DMS153 (cell line): ENCODE measurements around the gene SLC1A1.
"Not testable (repeated sequence)": the region's sequence is repeated elsewhere in the genome, so short reads cannot be mapped to it uniquely, and the experiment has no call there.

Source experiments
- DNase-seq: peaks from one replicate; lab custom pipeline; 2025; lab: John Stamatoyannopoulos, UW

Gene SLC1A1

GRCh38 chr9:4579001-4579400 is 88.7 kb downstream of the SLC1A1 start:
- no peak for DNase-seq

DNA sequence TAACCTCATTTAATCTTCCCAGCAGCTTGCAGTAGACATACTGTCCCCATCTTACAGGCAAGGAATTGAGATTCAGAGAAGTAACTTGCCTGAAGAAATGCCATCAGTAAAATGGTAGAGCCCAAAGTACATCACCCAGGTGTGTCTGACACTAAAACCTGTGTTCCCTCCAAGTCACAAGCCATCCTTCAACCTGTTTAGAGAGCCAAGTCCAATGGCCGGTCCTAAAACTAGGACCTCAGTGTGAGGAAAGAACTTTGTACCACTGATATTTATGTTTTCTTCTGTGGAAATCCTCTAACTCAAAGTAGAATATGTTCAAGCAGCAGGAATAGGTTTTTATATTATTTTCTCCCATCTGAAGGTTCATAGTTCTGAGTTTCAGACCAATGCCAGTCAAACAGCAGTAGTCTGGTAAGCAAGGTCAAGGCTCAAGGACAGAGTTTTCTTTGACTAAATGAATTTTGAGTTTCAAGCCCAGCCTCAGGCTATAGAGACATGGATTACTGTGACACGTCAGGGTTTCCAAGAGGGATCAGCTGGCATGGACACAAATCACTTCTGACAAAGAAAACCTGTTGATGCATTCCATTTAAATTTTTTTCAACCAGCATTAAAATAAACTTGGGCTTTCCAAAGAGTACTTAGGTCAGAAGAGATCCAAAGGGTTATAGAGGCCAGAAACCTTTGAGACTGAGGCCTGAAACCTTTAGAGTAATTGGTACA is 90.9 kb downstream of the SLC1A1 start:
- no peak for DNase-seq

DNA sequence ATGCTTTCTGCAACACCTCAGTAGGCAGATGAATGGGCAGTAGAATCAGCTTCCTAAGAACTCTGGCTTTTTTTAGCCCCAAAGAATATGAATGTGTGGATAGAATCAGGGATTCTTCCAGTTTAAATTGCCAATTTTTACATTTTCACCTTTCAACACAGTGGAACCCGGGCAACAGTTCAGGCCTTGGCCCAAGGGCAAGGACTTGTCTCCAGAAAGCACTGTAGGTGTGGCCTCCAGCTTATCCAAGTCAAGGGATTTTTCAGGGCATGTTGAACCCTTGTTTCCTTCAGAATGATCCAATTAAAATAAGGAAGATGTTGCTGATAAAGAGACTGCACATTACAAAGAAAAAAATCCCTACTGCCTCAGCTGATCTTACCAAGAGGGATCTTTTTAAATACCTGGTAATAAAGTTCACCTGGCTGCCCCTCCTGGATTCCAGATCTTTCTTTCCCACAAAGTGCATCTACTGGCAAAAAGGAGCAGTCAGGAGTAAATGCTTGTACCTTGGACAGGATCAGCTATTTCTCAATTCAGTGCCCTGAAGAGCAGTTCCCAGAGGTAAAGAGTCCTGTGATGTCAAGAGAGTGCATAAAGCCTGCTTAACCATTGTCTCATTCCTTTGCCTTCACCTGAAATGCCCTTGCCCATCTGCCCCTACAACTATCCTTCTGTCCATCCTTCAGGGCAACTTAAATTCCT is 91.7 kb downstream of the SLC1A1 start:
- DNase-seq, result no peak

GRCh38 chr9:4583001-4583400 is 92.7 kb downstream of the SLC1A1 start:
- DNase-seq, result no peak

GRCh38 chr9:4584636-4585035 is 94.4 kb downstream of the SLC1A1 start:
- DNase-seq, result no peak

- DNase-seq, result no peak
Measured at GRCh38 chr9:4585135-4585534, 94.9 kb downstream of the SLC1A1 start.

DNA sequence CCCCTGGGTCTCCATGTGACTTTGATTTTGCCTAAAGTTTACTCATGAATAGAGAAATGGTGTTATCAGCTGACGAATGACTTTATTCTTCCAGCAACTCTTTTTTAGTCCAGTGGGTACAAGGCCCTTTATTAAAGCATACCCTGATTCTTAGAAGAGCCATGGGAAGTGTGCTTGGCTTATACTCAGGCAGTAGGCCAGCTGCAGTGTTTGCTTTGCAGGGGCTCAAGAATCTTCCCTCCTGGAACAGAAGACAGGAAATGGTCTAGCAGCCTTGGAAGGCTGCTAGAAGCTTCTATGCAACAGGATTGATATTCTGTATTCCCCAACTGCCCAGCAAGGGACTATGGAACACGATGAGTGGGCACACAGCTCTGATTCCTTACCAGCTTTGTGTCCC is 98.5 kb downstream of the SLC1A1 start:
- no peak for DNase-seq

DNA sequence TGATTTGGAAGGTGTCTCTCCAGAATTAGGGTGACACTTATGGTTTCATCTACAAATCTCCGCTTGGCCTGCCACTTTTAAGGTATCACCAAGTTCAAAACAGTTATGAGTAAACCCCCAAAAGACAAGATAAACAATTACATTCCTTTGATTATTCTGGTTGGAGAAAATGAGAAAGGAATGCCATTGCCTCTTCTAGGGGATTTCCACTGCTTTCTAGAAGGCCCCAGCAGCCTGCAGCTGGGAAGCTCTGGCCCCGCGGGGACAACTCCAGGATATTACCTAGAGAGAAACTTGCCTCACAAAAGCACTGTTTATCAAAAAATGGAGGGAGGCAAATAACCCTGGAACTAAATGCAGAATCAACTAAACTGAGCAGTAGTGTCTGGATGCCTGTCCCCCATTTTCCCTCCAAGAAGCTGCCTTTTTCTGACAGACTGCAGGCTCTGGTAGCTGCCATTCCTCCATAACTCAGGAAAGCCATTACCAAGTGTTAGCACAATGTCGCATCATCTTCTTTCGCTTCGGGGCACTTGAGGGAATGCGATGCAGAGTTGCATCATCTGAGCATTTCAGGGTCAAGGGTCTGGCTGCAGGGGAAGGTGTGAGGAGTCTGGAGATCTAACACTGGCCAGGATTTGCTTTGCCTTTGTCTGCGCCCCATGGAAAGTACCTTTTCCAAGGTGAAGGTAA is 100.3 kb downstream of the SLC1A1 start:
- DNase-seq, result no peak

DNA sequence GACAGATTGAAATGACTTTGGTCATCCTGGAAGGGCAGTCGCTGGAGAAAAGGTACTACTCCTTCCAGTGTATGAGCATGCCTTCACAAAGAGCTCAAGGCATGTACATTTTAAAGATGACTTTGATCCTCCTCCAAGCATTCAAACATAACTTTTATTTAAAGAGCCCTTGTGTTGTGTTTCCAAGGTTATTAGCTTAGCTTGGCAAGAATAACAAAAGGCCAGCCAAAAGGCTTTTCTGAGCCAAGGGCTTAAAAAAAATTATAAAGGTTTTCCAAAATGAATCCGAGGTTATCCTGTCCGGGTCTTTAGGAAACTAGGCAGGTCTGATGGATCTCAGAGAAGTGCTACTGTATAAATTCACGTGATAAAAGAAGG is 100.8 kb downstream of the SLC1A1 start:
- DNase-seq, result no peak

DNA sequence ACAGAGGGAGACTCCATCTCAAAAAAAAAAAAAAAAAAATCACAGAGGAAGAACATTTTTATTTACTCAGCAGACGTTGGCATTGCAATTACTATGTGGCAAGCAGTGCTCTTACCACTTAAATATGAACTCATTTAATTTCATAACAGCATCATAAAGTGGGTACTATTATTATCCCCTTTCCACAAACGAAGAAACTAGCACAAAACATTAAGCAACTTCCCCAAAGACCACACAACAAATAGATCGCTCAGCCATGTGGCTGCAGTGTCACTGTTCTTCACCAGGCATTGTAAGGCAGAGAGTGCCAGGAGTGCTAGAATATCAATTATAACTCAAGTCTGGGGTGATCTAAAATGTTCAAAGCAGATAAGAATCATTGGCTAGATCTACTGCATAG is 102.0 kb downstream of the SLC1A1 start:
- DNase-seq, result no peak

GRCh38 chr9:4592886-4593285 is 102.6 kb downstream of the SLC1A1 start:
- no peak for DNase-seq

DNA sequence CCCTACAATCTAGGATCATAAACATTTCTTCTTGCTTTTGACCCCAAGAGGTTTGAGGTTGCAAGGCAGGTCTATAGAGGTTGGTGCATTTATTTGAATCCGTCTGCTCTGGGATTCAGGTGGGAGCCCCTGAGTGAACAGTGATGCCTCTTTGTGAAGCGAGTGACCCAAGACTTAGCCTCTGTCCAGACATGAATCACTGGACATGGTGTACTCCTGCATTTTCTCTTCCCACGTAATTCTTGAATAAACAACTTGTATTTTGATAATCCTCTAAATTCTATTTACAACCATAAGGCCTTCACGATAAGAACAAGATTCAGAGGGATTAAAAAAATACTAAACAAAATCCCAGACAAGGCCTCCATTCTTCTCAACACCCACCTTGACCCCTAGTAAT is 104.3 kb downstream of the SLC1A1 start:
- DNase-seq, result no peak

- DNase-seq, result no peak
Measured at GRCh38 chr9:4594994-4595393, 104.7 kb downstream of the SLC1A1 start.

- no peak for DNase-seq
Measured at GRCh38 chr9:4596165-4596922, 106.1 kb downstream of the SLC1A1 start.

DNA sequence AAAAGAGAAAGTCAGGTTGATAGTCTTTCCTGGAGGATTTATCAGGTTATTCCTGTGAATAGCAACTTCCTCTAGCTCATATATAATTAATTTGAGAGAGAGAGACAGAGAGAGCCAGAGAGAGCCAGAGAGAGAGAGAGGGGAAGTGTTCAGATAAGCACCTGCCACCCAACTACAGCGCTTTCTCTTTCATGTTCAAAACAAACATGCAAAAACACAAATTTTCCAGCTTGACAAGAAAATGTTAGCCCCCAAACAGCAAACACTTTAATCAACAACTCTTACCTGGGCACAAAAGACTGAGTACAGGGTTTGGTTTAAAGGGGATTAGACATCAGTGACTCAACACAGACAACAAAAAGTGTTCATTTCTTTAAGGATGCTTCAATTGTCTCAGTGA is 110.1 kb downstream of the SLC1A1 start:
- DNase-seq, result no peak

DNA sequence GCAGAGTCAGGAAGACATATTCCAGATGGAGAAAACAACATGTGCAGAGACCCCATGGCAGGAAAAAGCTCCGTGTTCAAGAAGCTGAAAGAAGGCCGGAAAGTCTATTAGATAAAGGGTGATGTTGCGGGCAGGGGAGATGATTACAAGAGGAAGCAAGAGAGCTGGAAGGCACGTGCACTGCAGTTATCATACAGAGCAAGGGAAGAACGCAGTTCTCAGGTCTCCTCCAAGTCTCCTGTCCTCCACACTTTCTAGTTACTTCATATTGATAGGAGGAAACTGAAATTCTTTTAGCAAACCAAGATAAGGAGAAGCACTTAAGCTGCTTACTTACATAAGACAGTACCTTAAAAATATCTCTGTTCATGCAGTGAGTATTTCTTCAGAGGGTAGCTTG is 113.6 kb downstream of the SLC1A1 start:
- no peak for DNase-seq

DNA sequence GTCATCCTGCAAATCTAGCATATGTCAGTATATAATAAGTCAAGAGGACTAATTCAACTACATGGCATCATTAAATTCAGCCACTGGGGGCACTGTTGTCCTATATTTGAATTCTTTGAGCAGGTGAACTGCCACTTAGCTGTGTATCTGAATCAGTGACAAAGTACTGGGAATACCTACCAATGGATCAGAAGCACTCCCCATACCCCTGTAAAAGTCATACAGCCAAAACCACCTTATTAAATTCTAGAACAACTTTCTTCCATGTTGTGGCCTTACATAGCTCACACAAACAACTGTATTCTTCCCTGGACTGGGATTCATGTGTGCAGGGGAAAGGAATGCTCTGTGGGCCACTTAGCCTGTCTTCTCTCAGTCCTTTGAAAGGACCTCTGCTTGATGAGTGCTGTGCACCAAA is 114.4 kb downstream of the SLC1A1 start:
- peak; percentile 59 for DNase-seq

DNA sequence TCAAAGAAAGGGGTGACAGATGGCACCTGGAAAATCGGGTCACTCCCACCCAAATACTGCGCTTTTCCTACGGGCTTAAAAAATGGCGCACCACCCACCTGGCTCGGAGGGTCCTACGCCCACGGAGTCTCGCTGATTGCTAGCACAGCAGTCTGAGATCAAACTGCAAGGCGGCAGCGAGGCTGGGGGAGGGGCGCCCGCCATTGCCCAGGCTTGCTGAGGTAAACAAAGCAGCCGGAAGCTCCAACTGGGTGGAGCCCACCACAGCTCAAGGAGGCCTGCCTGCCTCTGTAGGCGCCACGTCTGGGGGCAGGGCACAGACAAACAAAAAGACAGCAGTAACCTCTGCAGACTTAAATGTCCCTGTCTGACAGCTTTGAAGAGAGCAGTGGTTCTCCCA is 115.8 kb downstream of the SLC1A1 start:
- not testable (repeated sequence) for DNase-seq

GRCh38 chr9:4614627-4615026 is 124.4 kb downstream of the SLC1A1 start:
- DNase-seq, result no peak

- no peak for DNase-seq
Measured at GRCh38 chr9:4615251-4615650, 125.0 kb downstream of the SLC1A1 start.

DNA sequence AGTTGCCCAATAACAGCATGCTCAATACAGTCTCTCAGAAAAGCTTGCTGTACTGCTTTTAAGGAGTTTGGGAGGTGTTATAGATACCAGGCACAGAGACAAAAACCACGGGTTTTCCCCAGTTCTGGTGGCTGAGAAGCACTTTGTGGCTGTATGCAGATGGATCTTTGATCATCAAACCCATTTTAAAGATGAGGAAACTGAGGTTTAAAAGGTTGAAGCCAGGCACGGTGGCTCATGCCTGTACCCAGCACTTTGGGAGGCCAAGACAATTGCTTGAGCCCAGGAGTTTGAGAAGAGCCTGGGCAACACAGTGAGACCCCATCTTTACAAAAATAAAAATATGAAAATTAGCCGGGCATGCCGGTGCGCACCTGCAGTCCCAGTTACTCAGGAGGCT is 125.5 kb downstream of the SLC1A1 start:
- DNase-seq, result no peak

GRCh38 chr9:4617752-4618151 is 127.5 kb downstream of the SLC1A1 start:
- DNase-seq, result no peak

- DNase-seq, result no peak
Measured at GRCh38 chr9:4618700-4619099, 128.4 kb downstream of the SLC1A1 start.
